ENCODE data around the gene IQSEC1.

IQSEC1 gene

DNA sequence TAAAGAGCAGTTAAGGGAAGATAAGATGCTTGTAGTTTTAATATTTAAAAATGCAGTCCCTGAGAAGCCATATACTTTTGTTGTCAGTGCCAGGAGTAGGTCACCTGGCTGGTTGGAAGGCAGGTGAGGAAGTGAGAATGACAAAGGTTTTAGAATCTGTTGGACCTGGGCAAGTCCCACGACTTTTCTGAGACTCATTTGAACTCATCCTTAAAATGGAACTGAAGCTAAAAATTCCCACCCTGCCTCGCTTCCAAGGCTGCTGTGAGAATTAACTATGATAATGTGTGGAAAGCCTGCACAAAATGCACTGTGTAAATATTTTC lies 77.1 kb downstream of the IQSEC1 start:
- FAIRE-seq = no peak

DNA sequence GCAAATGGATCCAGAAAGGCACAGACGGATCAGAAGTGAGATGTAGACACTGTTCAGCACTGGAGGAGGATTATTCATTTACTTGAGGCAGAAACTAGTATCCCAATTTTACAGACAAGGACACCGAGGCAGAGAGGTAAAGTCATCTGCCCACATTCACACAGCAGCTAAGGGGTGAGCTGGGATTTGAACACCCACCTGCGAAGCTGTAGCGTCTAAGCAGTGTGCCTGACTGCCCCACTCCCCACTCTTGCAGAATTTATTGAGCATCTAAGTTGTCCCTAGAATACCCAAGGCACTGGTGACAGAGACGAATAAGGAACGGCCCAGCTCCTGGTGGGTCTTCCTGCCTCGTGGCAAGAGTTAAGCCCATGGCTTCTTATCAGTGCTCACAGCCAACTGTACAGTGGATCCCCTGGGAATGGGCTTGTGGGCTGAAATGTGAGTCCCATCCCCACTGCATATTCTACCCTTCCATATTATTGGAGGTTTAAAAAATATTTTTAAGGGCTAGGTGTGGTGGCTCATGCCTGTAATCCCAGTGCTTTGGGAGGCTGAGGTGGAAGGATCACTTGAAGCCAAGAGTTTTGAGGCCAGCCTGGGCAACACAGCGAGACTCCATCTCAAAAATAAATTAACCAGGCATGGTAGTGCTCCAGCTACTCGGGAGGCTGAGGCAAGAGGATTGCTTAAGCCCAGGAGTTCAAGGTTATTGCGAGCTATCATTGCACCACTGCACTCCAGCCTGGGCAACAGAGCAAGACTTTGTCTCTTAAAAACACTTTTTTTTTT lies 77.6 kb downstream of the IQSEC1 start:
- FAIRE-seq = no peak

DNA sequence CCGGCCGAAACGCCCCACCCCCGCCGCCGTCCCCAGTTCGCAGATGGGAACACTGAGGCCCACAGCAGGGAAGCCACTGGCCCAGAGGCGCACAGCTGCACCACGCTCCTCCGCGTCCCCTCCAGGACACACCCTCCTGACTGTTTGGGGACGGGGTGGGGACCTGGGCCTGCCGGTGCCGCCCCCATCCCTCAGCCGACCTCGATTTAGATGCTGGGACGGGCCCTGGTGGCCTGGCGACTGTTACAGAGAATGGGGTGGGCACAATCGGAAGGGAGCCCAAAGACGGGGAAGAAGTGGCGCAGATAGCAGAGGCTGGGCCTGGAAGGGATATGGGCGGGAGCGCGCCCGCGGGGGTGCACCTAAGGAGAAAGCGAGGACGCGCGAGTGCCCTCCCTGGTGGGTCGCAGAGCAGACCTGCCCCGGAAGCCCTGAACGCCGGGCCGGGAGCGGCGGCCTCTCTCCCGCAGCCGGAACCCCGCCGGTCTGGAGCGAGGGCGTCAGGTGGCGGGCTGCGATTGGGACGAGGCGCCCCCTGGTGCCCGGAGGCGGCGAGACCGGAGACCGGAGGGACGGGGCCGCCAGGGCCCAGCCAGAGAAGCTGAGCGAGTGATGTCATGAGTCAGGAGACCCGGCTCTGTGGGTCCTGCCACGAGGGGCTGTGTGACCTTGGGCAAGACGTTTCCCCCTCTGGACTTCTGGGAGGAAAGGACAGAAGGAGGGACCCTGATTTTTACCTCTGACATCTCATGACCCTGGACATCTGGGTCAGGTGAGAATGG lies 78.4 kb downstream of the IQSEC1 start:
- FAIRE-seq = no peak

DNA sequence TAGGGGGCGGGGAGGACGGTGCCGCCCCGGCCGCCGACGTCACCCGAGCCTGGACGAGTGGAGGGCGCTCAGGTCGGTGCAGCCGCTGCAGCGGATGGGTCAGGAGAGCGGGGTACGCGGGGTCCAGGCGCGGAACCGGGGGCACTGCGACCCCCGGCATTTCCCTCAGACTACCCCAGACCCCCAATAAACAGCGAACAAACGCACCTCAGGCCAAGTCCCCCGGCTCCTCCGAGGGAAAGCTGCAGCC lies 78.9 kb downstream of the IQSEC1 start:
- no peak for FAIRE-seq

DNA sequence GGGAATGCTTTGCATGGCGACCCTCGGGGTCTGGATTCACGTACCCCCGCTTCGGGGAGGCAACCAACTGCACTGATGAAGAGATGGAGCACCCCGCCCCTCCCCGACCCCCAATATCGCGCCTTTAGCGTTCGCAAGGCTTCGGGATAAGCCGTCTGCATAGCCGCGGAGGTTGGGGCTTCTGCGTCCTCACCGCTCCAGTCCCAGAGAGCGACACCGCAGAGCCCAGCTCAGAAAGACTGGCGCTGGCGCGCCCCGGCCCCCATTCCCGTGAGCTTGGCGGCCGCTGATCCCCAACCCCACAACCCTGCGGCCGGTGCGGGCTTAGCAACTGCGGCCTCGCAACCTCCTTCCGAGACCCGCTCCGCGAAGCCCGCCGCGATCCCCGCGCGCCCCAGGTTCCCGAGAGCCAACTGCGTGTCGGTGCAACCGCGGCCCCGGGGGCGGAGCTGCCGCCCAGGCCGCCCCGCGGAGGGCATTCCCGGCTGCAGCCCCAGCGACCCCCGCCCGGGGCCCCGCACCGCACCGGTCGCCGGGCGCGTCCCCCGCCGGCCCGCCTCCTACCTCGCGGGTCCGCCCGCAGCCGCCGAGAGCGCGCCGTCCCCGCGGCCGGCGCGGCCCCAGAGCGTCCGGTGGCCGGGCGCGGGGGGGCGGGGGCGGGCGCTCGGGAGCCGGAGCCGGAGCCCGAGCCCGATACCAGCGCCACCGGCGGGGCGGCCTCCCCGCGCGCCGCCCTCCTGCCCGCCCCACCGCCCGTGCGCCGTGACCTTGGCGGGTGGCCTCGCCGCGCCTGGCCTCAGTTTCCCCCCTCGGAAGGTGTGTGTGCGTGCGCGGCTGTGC lies 79.5 kb downstream of the IQSEC1 start:
- no peak for FAIRE-seq

DNA sequence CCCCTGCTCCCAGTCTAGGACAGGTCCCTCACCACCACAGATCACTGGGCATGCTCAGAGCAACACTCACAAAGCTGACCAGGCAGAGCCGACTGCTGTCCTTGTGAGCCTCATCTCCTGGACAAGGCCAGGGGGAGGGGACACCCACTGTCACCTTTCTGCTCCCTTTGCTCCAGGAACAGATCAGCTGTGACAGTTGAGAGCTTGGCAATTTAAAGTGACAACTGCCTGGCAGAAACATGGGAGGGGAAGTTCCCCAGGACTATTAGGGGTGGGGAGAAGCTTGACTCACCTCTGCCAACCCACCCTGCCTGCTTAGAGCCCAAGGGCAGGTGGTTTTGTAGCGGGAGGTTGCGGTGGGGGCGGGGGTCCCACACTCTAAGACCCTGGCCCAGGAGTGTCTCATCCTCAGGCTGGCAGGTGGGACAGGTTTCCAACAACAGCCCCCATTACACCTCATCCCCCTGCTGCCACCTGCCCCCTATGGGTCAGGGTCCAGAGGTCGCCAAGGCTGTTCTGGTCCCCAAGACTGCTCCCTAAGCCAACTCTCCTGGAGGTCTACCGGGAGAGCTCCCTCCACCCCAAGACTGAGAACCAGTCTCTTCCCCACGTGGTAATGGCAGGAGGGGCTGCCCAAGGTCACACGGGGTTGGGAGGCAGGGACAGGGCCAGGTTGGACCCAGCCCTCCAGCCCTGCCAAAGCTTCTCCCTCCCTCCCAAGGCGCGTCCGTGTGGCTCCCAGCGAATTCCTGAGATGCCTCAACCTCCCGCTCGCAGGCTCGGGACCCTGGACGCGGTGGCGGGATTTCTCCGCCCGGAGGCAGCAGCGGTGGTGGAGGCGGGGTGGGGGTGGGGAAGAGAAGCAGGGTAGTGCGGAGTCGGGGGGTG lies 80.4 kb downstream of the IQSEC1 start:
- FAIRE-seq = no peak

DNA sequence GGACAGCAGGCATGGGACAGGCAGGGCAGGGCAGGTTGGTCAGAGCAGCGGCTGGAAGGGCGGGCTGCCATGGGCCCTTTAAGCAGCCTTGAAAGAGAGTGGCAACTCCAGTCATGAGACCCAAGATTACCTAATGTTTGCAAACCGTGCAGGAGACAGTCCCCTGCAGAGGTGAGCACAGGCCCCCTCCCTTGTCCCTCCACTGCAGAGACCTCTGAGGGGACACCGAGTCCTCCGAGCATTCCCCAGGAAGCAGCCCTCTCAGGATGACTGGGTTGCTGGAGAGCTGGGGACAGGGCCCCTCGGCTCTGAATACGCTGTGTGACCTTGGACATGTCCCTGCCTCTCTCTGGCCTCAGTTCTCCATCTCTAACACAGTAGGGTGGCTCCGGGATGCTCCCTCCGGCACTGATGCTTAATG lies 81.4 kb downstream of the IQSEC1 start:
- FAIRE-seq = no peak

DNA sequence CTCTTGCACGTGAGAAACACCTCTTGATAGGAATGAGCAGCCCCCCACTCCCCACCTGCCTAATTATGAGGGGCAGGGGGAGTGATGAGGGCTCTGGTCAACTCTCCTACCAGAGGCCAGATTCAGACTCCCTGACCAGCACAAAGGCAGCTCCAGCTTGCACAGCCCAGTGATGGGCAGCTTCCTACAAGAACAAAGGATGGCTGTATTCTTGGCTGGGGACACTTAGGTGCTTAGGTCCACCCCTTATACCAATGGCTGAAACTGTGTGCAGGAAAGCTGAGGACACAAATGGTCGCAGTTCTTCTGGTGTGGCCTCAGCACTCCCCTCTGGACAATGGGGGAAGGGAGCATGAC lies 81.8 kb downstream of the IQSEC1 start:
- no peak for FAIRE-seq

DNA sequence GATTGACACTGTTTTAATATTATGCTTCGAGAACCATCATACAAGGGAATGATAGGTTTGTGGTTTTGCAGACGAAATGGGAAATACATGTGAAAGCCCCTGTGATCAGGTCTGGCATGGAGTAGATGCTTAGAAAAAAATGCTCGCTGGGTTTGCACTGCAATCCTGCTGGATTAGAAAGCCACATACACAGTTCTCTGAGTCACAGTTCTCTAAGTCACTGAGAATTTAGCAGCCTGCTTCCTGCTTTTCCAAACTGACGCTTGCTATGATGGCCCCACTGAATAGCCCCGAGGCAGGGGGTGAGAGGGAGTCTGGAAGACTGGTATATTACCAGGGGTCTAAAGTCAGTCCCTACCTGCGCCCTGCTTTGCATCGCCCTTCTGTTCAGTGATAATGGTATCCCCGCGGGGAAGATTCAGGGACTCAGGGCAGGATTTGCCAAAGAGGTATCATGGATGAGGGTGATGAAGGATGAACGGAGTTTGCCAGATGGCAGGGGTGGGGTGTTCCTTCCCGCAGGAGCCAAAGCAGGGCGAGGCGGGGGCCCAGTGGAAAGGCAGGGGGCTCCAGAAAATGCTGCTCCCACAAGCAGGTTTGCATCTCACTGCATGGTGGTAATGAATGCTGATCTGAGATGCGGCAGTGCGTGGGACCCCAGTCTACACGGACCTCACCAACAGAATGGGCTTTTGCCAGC lies 82.3 kb downstream of the IQSEC1 start:
- FAIRE-seq = no peak

DNA sequence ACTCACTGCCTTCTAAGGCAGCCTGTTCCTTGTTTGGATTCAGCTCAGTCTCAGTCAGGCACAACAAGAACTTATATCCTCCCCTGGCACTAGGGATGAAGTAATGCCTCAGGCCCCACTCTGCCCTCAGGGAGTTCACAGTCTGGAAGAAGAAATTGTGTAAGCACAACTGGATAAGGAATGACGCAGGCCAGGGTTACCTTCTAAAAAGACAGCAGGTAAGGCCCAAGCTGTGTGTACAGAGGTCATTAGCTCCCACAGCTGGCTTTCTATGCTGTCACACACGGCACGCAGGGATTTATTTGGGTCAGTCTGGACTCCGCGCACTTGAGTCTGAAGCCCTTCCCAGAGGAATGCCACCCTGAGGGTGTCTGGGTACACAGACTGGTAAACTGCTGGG lies 82.9 kb downstream of the IQSEC1 start:
- no peak for FAIRE-seq

DNA sequence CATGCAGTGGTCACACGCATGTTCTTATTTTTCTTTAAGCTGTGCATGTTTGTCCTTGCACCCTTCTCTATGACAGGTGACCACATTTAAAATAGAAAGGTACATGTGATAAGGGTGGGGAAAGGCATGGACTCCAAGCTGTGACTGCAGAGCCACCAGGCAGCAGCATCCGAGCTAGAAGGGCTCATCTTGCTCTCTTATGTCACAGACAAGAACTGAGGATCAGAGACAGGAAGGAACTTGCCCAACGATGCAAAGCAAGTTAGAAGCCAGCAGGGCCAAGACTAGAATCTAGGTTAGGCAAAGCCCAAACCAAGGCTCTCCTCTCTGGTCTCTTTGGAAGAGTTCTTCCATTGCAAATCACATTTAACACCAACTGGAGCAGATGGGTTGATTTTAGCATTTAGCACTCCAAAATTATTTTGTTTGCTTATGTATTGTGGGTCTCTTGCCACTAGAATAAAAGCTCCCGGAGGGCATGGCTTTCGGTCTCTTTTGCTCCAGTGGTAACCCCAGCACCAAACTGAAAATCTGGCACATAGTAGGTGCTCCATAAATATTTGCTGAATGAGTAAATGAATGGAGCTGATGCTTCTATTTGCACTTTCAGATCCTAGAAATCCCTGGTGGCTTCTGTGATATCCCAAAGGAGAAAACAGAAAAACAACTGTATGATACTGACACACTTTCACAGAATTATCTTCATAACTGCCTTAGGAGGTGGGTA lies 84.3 kb downstream of the IQSEC1 start:
- no peak for FAIRE-seq

DNA sequence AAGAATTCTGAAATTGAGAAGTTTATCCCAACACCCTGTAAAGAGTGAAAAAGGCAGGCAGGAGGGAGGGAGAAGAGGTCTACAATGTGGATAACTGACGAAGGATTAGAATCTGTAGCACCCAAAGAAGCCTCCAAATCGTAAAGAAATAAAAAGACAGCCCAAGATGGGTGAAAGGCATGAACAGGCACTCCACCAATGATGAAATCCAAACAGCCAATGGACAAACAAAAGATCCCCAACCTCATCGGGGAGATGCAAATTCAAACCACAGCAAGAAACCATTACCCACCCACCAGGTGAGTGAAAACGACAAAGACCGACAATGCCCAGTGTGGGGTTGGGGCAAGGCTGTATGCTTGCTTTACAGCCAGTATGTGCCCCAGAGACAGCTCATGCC lies 85.6 kb downstream of the IQSEC1 start:
- no peak for FAIRE-seq

DNA sequence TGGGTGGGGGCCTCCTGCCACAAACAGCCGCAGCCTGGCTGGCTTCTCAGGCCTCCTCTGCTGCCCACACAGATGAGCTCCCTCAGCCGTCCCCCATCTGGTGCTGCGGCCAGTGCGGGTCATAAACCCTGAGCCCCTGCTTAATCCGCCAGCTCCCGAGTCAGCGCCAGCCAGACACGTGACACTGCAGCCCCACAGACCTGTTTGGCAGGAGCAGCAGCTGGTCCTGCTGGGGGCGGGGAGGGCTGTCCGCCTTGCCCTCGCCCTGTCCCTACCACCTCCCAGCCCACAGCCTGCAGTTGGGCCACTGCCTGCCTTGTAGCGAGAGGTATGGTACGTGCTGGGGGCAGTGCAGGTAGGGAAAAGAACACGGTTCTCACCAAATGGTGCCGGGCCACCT lies 86.2 kb downstream of the IQSEC1 start:
- no peak for FAIRE-seq

DNA sequence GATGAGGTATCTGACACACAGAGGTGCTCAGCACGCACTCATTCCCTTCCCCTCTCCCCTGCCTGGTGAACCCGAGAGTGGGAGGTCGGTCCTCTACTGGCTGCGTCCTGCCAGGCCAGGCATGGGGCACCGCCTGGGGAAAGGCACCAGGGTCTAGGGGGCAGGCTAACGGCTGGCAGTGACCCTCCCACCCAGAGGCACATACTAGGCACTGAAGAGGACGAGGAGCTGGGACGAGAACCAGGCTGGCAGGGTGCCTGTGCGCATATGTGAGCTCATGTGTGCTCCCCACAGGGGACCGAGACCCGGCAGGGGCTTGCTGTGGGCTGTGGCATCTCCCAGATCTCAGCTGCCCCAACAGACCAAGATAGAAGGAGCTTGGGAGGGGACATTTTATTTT lies 86.7 kb downstream of the IQSEC1 start:
- no peak for FAIRE-seq

DNA sequence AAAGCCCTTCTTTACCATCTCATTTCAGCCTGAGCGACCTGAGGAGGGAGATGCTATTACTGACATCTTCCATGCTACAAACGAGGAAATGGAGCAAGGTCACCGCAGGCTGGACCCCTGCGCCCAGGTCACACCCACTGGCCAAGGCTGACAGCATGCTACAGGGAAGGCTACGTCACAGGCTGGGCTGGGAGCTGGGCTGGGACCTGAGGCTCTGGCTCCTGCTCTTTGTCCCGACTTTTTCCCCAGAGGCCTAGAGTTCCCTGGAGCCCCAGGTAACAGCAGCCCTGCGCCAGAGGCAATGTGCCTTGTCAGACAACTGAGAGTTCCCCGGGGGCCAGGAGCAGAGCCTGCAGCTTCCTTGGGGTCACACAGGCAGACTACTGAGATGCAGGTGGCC lies 87.2 kb downstream of the IQSEC1 start:
- FAIRE-seq = no peak

DNA sequence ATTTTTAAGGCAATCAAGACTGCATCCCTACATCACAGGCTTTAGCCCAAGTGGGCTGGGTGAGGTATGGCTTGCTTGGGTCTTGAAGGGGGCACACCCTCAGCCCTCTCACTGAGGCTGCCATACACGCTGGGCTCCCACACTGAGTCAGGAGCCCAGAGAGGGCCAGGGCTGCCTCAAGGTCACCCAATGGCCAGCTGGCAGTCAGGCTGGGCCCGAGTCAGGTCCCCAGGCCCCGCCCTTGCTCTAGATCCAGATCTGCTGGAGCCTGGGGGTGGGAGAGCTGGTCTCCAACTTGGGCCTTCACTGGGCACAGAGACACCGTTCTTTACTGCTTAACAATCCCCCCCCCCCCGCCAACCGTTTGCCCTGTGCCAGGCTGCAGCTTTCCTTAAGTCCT lies 88.1 kb downstream of the IQSEC1 start:
- FAIRE-seq = no peak

DNA sequence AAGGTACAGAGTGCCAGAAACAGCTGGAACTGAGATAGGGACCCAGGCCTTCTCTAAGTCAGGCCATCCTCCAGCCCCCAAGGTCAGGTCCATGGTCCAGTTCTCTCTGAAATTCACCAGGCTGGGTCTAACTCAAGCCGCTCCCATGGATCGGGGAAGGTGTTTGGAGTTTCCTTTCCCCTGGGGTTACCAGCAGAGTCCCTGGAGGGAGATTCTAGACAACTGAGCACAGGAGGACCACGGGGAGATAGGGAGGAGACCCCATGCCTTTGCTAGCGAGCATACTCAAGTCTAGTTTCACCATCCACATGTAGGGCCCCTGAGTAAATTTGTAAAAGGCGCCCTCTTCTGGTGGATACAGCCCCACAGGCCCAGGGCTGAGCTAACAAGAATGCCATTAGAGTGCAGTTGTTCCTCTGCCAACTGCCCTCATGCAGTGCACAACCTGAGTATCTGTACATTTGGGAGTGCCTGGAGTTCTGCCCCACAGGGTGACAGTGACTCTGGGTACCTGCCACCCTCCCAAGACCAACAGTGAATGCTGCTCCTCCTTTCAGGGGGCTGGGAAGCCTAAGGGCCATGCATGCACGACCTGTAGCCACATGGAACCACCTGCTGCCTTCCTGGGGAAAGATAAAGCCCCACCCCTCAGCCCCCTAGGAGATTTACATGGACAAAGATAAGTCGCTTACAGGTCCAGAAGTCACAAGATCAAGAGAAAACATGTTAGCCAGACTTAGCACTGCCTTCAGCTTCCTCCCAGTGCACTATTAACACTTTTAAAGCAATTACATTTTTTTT lies 89.0 kb downstream of the IQSEC1 start:
- FAIRE-seq = no peak

DNA sequence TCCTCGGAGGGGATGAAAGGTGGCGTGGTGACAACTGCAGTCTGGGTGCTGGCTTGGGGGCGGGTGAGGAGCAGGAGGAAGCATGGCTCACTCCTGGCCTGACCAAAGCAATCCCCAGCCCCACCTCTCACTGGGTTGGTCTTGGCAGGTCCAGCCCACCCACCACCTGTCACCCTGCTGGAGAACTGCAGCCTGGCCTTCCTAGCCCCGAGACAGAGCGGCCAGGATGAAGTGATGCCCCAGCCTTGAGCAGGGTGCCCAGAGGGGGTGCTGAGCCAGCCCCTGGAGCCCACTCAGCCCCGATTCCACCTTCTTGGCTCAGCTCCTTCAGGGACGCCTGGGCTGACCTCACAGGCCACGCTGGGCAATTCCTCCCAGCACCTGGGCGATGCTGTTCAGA lies 89.9 kb downstream of the IQSEC1 start:
- FAIRE-seq = no peak

DNA sequence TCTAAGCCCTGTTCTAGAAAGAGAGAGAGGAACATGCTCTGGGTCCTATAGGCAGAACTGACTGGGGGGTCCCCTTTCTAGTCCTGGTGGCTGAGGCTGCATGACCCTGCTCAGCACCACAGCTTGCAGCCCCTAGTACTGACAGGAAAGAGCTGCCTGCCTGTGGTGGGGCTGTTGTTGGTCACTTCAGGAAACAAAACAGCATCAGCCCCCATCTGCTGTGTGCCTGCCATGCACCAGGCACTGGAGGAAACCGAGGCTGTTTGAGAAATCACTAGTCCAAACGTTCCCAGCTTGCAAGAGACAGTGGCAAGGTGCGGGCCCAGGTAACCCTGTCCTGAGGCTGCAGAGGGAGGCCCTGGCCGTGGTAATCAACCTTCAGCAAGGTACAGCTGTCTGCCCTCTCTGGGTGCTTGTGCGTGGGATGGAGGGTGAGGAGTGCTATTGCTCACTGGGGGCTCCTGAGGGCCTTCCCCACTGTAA lies 90.6 kb downstream of the IQSEC1 start:
- FAIRE-seq = no peak

Measured in TTC549 (cell line).